ENCODE measurements around the gene NLRP3. TPM values are rescaled to one million over a fixed set of nuclear protein-coding genes. Genes with fewer than 3 reads are reported as not detected.

NLRP3 gene
- total RNA-seq, 4 donors from 2014 or later: 3.4 to 9.6 (median 7.0) TPM

GRCh38 chr1:247445526-247446356 is 29.8 kb downstream of the NLRP3 start:
- no peak for TF ChIP-seq CTCF (IDR thresholded peaks at IDR 0.05; ENCODE audit: low read depth)

GRCh38 chr1:247447162-247447909 is 31.4 kb downstream of the NLRP3 start:
- TF ChIP-seq CTCF (IDR thresholded peaks at IDR 0.05; ENCODE audit: low read depth): no peak

- no peak for TF ChIP-seq CTCF (IDR thresholded peaks at IDR 0.05; ENCODE audit: low read depth)
Observed at GRCh38 chr1:247448107-247448791, 32.3 kb downstream of the NLRP3 start.

- no peak for TF ChIP-seq CTCF (IDR thresholded peaks at IDR 0.05; ENCODE audit: low read depth)
Observed at GRCh38 chr1:247451388-247452010, 35.5 kb downstream of the NLRP3 start.

GRCh38 chr1:247452447-247453039 is 36.6 kb downstream of the NLRP3 start:
- TF ChIP-seq CTCF (IDR thresholded peaks at IDR 0.05; ENCODE audit: low read depth): no peak

- no peak for TF ChIP-seq CTCF (IDR thresholded peaks at IDR 0.05; ENCODE audit: low read depth)
Observed at GRCh38 chr1:247453245-247453644, 37.3 kb downstream of the NLRP3 start.
